COLO668 (cell line): ENCODE measurements around the gene SRCIN1.
"Not testable (repeated sequence)": the region's sequence is repeated elsewhere in the genome, so short reads cannot be mapped to it uniquely, and the experiment has no call there.

Experiments used
- DNase-seq: peaks from one replicate; lab custom pipeline; 2025; ENCODE audit not compliant: unreplicated experiment; lab: John Stamatoyannopoulos, UW

Gene SRCIN1, protein sequence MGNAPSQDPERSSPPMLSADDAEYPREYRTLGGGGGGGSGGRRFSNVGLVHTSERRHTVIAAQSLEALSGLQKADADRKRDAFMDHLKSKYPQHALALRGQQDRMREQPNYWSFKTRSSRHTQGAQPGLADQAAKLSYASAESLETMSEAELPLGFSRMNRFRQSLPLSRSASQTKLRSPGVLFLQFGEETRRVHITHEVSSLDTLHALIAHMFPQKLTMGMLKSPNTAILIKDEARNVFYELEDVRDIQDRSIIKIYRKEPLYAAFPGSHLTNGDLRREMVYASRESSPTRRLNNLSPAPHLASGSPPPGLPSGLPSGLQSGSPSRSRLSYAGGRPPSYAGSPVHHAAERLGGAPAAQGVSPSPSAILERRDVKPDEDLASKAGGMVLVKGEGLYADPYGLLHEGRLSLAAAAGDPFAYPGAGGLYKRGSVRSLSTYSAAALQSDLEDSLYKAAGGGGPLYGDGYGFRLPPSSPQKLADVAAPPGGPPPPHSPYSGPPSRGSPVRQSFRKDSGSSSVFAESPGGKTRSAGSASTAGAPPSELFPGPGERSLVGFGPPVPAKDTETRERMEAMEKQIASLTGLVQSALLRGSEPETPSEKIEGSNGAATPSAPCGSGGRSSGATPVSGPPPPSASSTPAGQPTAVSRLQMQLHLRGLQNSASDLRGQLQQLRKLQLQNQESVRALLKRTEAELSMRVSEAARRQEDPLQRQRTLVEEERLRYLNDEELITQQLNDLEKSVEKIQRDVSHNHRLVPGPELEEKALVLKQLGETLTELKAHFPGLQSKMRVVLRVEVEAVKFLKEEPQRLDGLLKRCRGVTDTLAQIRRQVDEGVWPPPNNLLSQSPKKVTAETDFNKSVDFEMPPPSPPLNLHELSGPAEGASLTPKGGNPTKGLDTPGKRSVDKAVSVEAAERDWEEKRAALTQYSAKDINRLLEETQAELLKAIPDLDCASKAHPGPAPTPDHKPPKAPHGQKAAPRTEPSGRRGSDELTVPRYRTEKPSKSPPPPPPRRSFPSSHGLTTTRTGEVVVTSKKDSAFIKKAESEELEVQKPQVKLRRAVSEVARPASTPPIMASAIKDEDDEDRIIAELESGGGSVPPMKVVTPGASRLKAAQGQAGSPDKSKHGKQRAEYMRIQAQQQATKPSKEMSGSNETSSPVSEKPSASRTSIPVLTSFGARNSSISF

GRCh38 chr17:38605841-38606645 lies at the start of gene SRCIN1:
Gene SRCIN1, minus strand, starts transcription at chr17:38605952. Its CDS starts 247 bp downstream, at chr17:38605705.
- peak; percentile 86 for DNase-seq

GRCh38 chr17:38654411-38655398 lies 49.0 kb upstream of the SRCIN1 start:
- DNase-seq, result no peak

- no peak for DNase-seq
Observed at GRCh38 chr17:38653679-38654078, 47.9 kb upstream of the SRCIN1 start.

GRCh38 chr17:38653230-38653629 lies 47.5 kb upstream of the SRCIN1 start:
- no peak for DNase-seq

DNA sequence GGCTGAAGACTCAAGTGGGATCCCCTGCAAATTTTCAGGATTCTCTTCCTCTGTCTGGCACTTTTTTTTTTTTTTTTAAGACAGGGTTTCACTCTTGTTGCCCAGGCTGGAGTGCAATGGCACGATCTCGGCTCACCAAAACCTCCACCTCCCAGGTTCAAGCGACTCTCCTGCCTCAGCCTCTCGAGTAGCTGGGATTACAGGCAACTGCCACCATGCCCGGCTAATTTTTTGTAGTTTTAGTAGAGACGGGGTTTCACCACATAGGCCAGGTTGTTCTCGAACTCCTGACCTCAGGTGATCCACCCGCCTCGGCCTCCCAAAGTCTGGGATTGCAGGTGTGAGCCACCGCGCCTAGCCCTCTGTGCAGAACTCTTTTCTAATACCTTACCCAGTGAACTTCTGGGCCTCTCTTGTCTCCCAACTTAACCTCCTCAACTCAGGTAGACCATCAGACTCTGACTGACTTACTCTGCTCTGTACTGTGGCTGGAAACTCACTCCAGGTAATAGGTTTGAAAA lies 45.0 kb upstream of the SRCIN1 start:
- DNase-seq, result not testable (repeated sequence)

- no peak for DNase-seq
Observed at GRCh38 chr17:38637951-38638350, 32.2 kb upstream of the SRCIN1 start.

DNA sequence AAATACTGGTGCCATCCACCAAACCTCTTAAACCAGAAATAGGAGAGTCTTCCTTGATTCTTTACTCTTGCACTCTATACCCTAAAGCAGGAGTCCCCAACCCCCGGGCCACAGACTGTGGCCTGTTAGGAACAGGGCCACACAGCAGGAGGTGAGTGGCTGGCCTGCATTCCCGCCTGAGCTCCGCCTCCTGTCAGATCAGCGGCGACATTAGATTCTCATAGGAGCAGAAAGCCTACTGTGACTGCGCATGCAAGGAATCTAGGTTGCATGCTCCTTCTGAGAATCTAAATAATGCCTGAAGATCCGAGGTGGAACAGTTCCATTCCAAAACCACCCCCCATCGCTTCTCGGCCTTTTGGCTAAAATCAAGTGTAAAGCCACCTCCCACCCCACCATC lies 30.3 kb upstream of the SRCIN1 start:
- DNase-seq, result no peak

DNA sequence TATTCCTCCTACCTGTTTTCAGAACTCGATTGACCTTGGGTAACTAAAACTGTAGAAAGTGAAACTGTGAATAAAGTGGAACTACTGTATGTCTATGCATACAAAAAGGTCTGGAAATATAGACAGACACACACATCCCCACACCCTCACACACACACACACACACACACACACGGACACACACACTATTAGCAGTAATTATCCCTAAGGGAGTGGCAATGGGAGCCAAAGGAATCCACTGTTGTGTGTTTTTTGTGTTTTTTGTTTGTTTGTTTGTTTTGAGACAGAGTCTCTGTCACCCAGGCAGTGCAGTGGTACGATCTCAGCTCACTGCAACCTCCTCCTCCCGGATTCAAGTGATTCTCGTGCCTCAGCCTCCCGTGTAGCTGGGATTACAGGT lies 26.6 kb upstream of the SRCIN1 start:
- DNase-seq, result no peak

- DNase-seq, result no peak
Observed at GRCh38 chr17:38628441-38628840, 22.7 kb upstream of the SRCIN1 start.

- no peak for DNase-seq
Observed at GRCh38 chr17:38627957-38628356, 22.2 kb upstream of the SRCIN1 start.

- DNase-seq, result not testable (repeated sequence)
Observed at GRCh38 chr17:38626606-38627226, 21.0 kb upstream of the SRCIN1 start.

DNA sequence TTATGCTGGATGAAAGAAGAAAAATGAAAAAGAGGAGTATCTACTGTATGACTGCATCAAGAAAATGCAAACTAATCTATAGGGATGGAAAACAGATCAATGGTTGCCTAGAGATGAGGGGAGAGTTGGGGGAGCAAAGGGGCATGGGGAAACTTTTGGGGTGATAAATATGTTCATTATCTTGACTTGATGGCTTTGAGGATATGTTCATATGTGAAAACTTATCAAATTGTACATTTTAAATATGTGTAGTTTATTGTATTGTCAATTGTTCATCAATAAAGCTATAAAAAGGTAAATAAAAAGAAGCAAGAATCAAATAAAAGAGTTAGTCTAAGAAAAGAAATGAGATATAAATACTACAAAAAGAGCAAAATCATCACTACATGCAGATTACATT lies 19.7 kb upstream of the SRCIN1 start:
- no peak for DNase-seq

GRCh38 chr17:38624782-38625355 lies 19.1 kb upstream of the SRCIN1 start:
- not testable (repeated sequence) for DNase-seq

- DNase-seq, result no peak
Observed at GRCh38 chr17:38621538-38621937, 15.8 kb upstream of the SRCIN1 start.

DNA sequence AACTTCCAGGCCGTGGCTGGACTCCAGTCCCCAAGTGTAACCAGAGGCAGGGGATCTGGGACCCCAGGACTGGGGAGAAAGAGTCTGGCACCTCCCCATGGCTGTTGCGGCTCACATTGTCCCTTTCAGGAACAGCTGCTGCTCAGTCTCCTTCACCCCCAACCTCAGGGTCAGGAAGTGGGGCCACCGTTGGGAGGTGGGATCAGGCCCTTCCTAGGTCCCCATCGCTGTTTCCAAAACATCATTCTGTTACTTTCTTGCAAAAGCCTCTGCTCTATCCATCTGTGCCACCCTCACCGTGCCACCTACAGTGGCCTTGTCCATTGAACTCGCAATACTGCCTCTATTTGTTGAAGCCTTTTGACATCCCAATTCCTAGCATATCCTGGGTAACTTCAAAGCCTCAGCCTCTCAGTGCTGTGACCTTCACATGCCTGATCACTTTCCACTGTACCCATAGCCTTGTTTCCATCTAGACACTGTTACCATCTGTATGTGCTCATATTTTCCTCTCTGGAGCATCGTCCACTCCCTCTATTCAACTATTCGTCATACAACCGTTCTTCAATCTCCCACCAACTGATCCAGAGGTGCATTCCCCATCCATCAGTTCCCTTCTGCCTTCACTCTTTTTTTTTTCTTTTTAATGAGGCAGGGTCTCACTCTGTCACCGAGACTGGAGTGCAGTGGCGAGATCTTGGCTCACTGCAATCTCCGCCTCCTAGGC lies 15.0 kb upstream of the SRCIN1 start:
- DNase-seq, result no peak

DNA sequence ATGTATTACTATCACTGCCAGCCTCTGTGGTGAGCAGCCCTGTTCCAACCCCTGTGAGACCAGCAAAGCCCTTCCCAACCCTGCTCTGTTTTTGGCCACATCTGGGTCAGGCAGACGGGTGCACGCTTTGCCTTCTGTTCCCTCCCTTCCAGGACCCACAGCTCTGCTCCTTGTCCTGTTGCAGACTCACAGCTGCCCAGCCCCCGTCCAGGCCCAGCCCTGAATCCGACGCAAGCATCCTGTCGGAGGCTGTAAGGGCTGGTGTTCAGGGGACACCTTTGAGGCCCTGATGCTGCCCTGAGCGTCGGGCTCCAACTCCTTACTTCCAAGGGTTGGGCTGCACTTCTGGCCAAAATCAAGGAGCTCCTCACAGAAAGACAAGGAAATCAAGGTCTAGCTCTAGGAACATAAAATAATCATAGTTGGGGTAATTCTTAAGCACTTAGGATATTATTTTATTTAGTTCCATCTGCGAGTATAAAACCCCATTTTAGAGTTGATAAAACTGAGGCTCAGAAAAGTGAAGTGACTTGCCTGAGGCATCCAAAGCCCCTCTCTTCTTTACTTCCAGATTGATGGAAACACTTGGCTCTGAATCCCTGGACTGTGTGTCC lies 14.3 kb upstream of the SRCIN1 start:
- no peak for DNase-seq

GRCh38 chr17:38619451-38619795 lies 13.7 kb upstream of the SRCIN1 start:
- DNase-seq, result no peak
